ENCODE data around the gene SKIL. TPM values are rescaled to one million over a fixed set of nuclear protein-coding genes. Genes with fewer than 3 reads are reported as not detected.
A peak's percentile ranks its signal among the peaks of the same experiment; 100 is the strongest.

The SKIL gene, protein sequence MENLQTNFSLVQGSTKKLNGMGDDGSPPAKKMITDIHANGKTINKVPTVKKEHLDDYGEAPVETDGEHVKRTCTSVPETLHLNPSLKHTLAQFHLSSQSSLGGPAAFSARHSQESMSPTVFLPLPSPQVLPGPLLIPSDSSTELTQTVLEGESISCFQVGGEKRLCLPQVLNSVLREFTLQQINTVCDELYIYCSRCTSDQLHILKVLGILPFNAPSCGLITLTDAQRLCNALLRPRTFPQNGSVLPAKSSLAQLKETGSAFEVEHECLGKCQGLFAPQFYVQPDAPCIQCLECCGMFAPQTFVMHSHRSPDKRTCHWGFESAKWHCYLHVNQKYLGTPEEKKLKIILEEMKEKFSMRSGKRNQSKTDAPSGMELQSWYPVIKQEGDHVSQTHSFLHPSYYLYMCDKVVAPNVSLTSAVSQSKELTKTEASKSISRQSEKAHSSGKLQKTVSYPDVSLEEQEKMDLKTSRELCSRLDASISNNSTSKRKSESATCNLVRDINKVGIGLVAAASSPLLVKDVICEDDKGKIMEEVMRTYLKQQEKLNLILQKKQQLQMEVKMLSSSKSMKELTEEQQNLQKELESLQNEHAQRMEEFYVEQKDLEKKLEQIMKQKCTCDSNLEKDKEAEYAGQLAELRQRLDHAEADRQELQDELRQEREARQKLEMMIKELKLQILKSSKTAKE
- total RNA-seq (10 to 100 TPM; 24.2 to 52.1 (median 48.0) TPM), polyA plus RNA-seq (10 to 100 TPM in 1 of 3 donors, 1 to 10 TPM in 2; 8.7 to 13.7 (median 9.6) TPM)
- long read RNA-seq, donor 1, full-length matches to known transcripts, result 3 of 3 reads
- long read RNA-seq, donor 1, partial matches to known transcripts, result 0 of 3 reads
- long read RNA-seq, donor 1, other reads (novel, unspliced or antisense), result 0 of 3 reads
- long read RNA-seq, donor 2, full-length matches to known transcripts, result 8 of 17 reads
- long read RNA-seq, donor 2, partial matches to known transcripts, result 9 of 17 reads
- long read RNA-seq, donor 2, other reads (novel, unspliced or antisense), result 0 of 17 reads
- long read RNA-seq, donor 3, full-length matches to known transcripts, result 4 of 4 reads
- long read RNA-seq, donor 3, partial matches to known transcripts, result 0 of 4 reads
- long read RNA-seq, donor 3, other reads (novel, unspliced or antisense), result 0 of 4 reads
- long read RNA-seq, donor 4, partial matches to known transcripts, result 0 of 30 reads
- long read RNA-seq, donor 4, other reads (novel, unspliced or antisense), result 29 of 30 reads
- long read RNA-seq, donor 5, full-length matches to known transcripts, result 7 of 15 reads
- long read RNA-seq, donor 5, partial matches to known transcripts, result 1 of 15 reads
- long read RNA-seq, donor 5, other reads (novel, unspliced or antisense), result 7 of 15 reads
- long read RNA-seq, donor 6, partial matches to known transcripts, result 1 of 14 reads
- long read RNA-seq, donor 6, other reads (novel, unspliced or antisense), result 10 of 14 reads
- long read RNA-seq, donor 7, full-length matches to known transcripts, result 4 of 4 reads
- long read RNA-seq, donor 7, partial matches to known transcripts, result 0 of 4 reads
- long read RNA-seq, donor 7, other reads (novel, unspliced or antisense), result 0 of 4 reads
- long read RNA-seq, donor 8, full-length matches to known transcripts, result 10 of 15 reads
- long read RNA-seq, donor 8, partial matches to known transcripts, result 5 of 15 reads
- long read RNA-seq, donor 8, other reads (novel, unspliced or antisense), result 0 of 15 reads
- long read RNA-seq, donor 9, full-length matches to known transcripts, result 7 of 7 reads
- long read RNA-seq, donor 9, partial matches to known transcripts, result 0 of 7 reads
- long read RNA-seq, donor 9, other reads (novel, unspliced or antisense), result 0 of 7 reads
- long read RNA-seq, donor 10, partial matches to known transcripts, result 0 of 5 reads
- long read RNA-seq, donor 10, other reads (novel, unspliced or antisense), result 0 of 5 reads

DNA sequence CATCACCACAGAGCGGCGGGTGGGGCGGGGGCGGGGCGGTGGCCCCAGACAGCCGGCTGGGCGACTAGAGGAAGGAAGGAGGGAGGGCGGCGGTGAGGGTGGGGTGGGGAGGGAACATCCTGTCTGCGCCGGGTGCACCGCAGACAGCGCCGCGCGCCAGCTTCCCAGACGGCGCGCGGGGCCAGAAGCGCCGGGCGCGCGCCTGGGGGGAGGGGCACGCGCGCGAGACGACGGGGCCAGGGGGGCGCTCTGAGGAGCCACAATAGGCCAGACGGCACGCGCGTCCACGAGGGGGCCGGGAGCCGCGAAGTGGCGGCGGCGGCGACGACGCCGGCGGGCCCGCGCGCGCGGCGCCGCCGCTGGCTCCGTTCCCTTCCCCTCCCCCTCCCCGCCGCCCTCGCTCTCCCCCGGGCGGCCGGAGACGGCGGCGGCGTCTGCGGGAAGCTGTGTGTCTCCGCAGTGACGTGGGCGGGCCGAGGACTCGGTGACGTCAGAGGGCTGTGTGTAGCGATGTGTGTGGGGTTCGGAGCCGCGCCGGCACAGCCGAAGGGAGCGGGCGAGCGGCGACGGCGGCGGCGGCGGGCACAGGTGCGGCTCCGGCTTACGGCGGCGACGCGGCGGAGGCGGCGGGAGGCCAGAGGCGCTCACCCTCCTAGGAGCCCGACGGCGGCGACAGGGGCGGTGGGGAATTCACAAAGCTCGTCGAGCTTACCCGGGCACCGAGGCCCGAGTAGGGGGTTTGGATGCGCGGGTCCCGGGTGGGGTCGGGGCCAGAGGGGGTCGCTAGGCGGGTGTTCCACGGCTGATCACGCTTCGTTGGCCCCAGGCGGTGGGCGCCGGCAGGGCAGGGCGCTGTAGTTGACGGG is at the start of gene SKIL:
Gene SKIL (plus strand): TSS at position 540 of the 866 bp plus-strand sequence. CDS start 2,617 bp downstream, outside the sequence.
- TF ChIP-seq, protein P1, sequence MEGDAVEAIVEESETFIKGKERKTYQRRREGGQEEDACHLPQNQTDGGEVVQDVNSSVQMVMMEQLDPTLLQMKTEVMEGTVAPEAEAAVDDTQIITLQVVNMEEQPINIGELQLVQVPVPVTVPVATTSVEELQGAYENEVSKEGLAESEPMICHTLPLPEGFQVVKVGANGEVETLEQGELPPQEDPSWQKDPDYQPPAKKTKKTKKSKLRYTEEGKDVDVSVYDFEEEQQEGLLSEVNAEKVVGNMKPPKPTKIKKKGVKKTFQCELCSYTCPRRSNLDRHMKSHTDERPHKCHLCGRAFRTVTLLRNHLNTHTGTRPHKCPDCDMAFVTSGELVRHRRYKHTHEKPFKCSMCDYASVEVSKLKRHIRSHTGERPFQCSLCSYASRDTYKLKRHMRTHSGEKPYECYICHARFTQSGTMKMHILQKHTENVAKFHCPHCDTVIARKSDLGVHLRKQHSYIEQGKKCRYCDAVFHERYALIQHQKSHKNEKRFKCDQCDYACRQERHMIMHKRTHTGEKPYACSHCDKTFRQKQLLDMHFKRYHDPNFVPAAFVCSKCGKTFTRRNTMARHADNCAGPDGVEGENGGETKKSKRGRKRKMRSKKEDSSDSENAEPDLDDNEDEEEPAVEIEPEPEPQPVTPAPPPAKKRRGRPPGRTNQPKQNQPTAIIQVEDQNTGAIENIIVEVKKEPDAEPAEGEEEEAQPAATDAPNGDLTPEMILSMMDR (IDR thresholded peaks at IDR 0.05), result peak in 2 of 6 experiments; percentile 40 to 54
- peak; percentile 94 to 96 for TF ChIP-seq POLR2A (IDR thresholded peaks at IDR 0.05)
- Histone ChIP-seq H3K4me3 (peak within 1 kb of the TSS; percentile 79 to 98 (median 90)), H3K9me3 (replicated peaks in 1 of 3) (no peaks in the 10 kb centered on the region), H3K36me3 (replicated peaks in 1 of 2) (no peaks in the 10 kb centered on the region), H3K4me1 (replicated peaks in 1 of 2) (peaks cover 31 to 37% of the 10 kb centered on the region in 2 donors), H3K27me3 (no peaks in the 10 kb centered on the region), H3K27ac (peak within 1 kb of the TSS; percentile 99 to 100 (median 99))
- peak; percentile 97 to 99 (median 98) for DNase-seq
- intact Hi-C loops (cut with DNase I), result no loop called here
- 0 to 1% (median 0%) methylated on average over 2 to 114 of the region's 124 CpGs for WGBS, 4 donors

DNA sequence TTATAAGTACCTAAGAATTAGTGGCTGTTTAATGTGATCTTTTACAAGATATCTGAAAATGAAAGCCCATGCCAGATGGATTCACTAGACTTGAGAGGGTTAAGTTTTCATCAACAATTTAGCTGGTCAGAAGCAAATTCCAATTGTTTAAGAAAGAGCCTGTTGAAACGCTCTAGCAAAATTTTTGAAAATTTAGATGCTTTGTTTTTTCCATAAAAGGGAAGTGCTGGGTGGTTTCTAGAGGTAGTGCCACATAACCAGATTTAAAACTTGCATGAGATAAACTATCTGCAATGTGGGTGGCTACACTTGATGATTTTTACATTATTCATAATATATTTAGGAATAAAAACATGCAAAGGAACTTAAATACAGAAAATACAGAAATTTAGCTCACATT is 48.5 kb upstream of the SKIL start:
- H3K4me3 ChIP-seq, result no peak overlapping the region
- TF ChIP-seq, protein P1 (IDR thresholded peaks at IDR 0.05), result no peak
- no peak for TF ChIP-seq POLR2A (IDR thresholded peaks at IDR 0.05)
- no peak overlapping the region for H3K27ac ChIP-seq
- no peak for DNase-seq
- H3K4me1 ChIP-seq (replicated peaks in 1 of 2), result no peaks in the 10 kb centered on the region
- no peaks in the 10 kb centered on the region for H3K9me3 ChIP-seq (replicated peaks in 1 of 3)
- no peaks in the 10 kb centered on the region for H3K27me3 ChIP-seq
- no peaks in the 10 kb centered on the region for H3K36me3 ChIP-seq (replicated peaks in 1 of 2)
- 54 to 73% (median 65%) methylated on average over 1 of the region's 1 CpG for WGBS, 4 donors
- intact Hi-C loops (cut with DNase I), result no loop called here

DNA sequence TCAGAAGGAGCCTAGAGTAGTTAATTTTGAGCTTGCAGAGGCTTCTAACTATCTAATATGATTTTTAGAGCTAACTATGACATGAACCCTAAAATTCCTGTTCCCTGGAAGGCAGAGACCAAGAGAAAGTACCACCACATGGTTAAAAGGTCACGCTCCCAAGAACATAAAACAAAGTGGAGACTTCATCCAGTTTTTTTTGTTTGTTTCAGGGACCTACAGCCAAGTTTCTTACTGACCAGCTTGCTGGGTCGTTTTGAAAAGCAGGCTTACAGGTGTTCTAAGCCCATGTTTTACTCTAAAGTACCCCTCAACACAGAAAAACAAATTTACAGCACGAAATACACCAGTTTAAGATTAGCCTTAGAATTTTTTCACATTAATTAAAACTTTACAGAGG is 39.6 kb upstream of the SKIL start:
- intact Hi-C loops (cut with DNase I), result loop anchor here in 1 of 2 donors (10.0 kb wide), 1 partner anchor 497 kb away; no protein-coding TSS in a partner anchor
- no peaks in the 10 kb centered on the region for H3K36me3 ChIP-seq (replicated peaks in 1 of 2)
- DNase-seq, result no peak
- no peaks in the 10 kb centered on the region for H3K27me3 ChIP-seq
- H3K9me3 ChIP-seq (replicated peaks in 1 of 3), result no peaks in the 10 kb centered on the region
- WGBS, 4 donors, result 76 to 80% (median 77%) methylated on average over 3 of the region's 3 CpGs
- TF ChIP-seq, protein P1 (IDR thresholded peaks at IDR 0.05), result no peak
- TF ChIP-seq POLR2A (IDR thresholded peaks at IDR 0.05), result no peak
- no peak overlapping the region for H3K27ac ChIP-seq
- H3K4me1 ChIP-seq (replicated peaks in 1 of 2), result no peaks in the 10 kb centered on the region
- no peak overlapping the region for H3K4me3 ChIP-seq

All from adrenal gland (tissue), 19 donors.